HepG2 (cell line): Measurements from ENCODE around the gene KAZN. TPM values are rescaled to one million over a fixed set of nuclear protein-coding genes. Genes with fewer than 3 reads are reported as not detected.

ENCODE experiments used
- ATAC-seq: fragments of 200-7000 bp; cut with Tn5 transposase; 3 replicates; pipeline ENCODE4 v1.9.1; 2020; ENCODE audit warnings: mild to moderate bottlenecking, moderate library complexity
- BruUV-seq: library from RNA; stranded (reverse); fragments of 400-500 nt; replicated peaks from 2 replicates; lab custom pipeline; 2021; lab: Mats Ljungman, UMichigan
- CTCF ChIA-PET: fragments of 300-600 bp; formaldehyde crosslinking; extraction: SDS; loops from one replicate; lab custom pipeline; 2021; ENCODE audit warnings: low total read pairs, inconsistent platforms, low intra/inter-chr PET ratio; lab: Yijun Ruan, JAX
- POLR2A ChIA-PET: fragments of 350-600 bp; sonication (Branson Sonifier 250); formaldehyde crosslinking; loops from one replicate; lab custom pipeline; 2020; ENCODE audit warnings: antibody characterized with exemption, inconsistent platforms; lab: Yijun Ruan, JAX
- DNase-seq: peaks from one replicate; pipeline ENCODE4 v3.0.0-alpha.2; 2015; ENCODE audit warnings: low spot score
- FAIRE-seq: peaks from 3 replicates; lab custom pipeline; 2011; peaks lifted over from hg19 to GRCh38; lab: Jason Lieb, UNC
- H2AFZ ChIP-seq: one replicate; pipeline ENCODE4 v1.6.1; 2011; ENCODE audit warnings: low read length, inconsistent platforms
- H3K27ac ChIP-seq: fragments of 300-600 bp; 3 replicates; pipeline ENCODE4 v1.8.0; 2011; ENCODE audit warnings: mixed run types, mild to moderate bottlenecking, mixed read lengths, low read length, inconsistent platforms; ENCODE audit not compliant: insufficient read depth; ENCODE audit errors: extremely low read length
- H3K27me3 ChIP-seq, 2 experiments: fragments of 200-600 bp in 1 of 2; 2 replicates in 1 of 2; 3 replicates in 1 of 2; pipeline versions ENCODE4 v1.6.0 to v1.8.0; 2011; ENCODE audit warnings: low read length in 2 of 2, mild to moderate bottlenecking in 2 of 2, moderate library complexity in 2 of 2, inconsistent platforms in 1 of 2; ENCODE audit not compliant: insufficient read depth in 2 of 2, control insufficient read depth in 1 of 2
- H3K36me3 ChIP-seq, 2 experiments: fragments of 200-600 bp in 1 of 2; replicated peaks in 1 of 2; 2 replicates in 1 of 2; 3 replicates in 1 of 2; pipeline versions ENCODE4 v1.5.1 to v1.8.0; 2011; ENCODE audit warnings: low read length in 2 of 2, inconsistent platforms in 1 of 2; ENCODE audit not compliant: insufficient read depth in 2 of 2, control insufficient read depth in 1 of 2
- H3K4me1 ChIP-seq: 2 replicates; pipeline ENCODE4 v1.5.1; 2012; ENCODE audit warnings: low read length, inconsistent platforms; ENCODE audit not compliant: insufficient read depth
- H3K4me2 ChIP-seq: 2 replicates; pipeline ENCODE4 v1.6.0; 2011; ENCODE audit warnings: low read depth, low read length, inconsistent platforms
- H3K4me3 ChIP-seq, 3 experiments: fragments of 200-600 bp in 1 of 3; sonication (generic), shearing (Covaris generic) in 1 of 3; replicated peaks in 1 of 3; 2 replicates each; pipeline ENCODE4 v1.5.1; 2011 to 2016; ENCODE audit warnings: low read length in 3 of 3, inconsistent platforms in 2 of 3, low read depth in 2 of 3, mild to moderate bottlenecking in 2 of 3, control low read depth in 1 of 3, mixed read lengths in 1 of 3; ENCODE audit not compliant: insufficient read depth in 1 of 3
- H3K79me2 ChIP-seq: one replicate; pipeline ENCODE4 v1.6.1; 2011; ENCODE audit warnings: low read length, inconsistent platforms; ENCODE audit not compliant: insufficient read depth
- H3K9ac ChIP-seq: 2 replicates; pipeline ENCODE4 v1.6.0; 2011; ENCODE audit warnings: mild to moderate bottlenecking, low read depth, low read length, inconsistent platforms; ENCODE audit not compliant: insufficient read depth
- H3K9me3 ChIP-seq: 2 replicates; pipeline ENCODE4 v1.5.1; 2012; ENCODE audit warnings: mild to moderate bottlenecking, low read length
- H4K20me1 ChIP-seq: 2 replicates; pipeline ENCODE4 v1.6.0; 2011; ENCODE audit warnings: inconsistent platforms, mild to moderate bottlenecking, low read length, moderate library complexity; ENCODE audit not compliant: insufficient read depth
- KLF15 ChIP-seq: sonication (generic); formaldehyde crosslinking; IDR thresholded peaks from 2 replicates; pipeline ENCODE4 v1.8.1; 2023; ENCODE audit warnings: borderline replicate concordance, mild to moderate bottlenecking, inconsistent platforms, missing genetic modification reagents, mixed read lengths
- PHF5A ChIP-seq: IDR thresholded peaks from one replicate; pipeline ENCODE4 v1.6.1; 2018; ENCODE audit warnings: low read depth, missing genetic modification reagents; ENCODE audit not compliant: unreplicated experiment
- SAP130 ChIP-seq: IDR thresholded peaks from 2 replicates; pipeline ENCODE4 v1.6.1; 2016; ENCODE audit warnings: low read depth
- ZNF468 ChIP-seq: sonication (generic); formaldehyde crosslinking; IDR thresholded peaks from 2 replicates; pipeline ENCODE4 v1.8.0; 2022; ENCODE audit warnings: mild to moderate bottlenecking, moderate library complexity, missing genetic modification reagents
- ZNF556 ChIP-seq: sonication (generic); formaldehyde crosslinking; IDR thresholded peaks from 2 replicates; pipeline ENCODE4 v1.4.0; 2020; ENCODE audit warnings: mild to moderate bottlenecking, missing genetic modification reagents, borderline replicate concordance
- ZNF747 ChIP-seq: sonication (generic); formaldehyde crosslinking; IDR thresholded peaks from 2 replicates; pipeline ENCODE4 v1.8.1; 2023; ENCODE audit warnings: missing genetic modification reagents, mild to moderate bottlenecking, borderline replicate concordance
- ZSCAN9 ChIP-seq: IDR thresholded peaks from 2 replicates; pipeline ENCODE4 v1.6.1; 2016; ENCODE audit warnings: borderline replicate concordance
- WGBS: methylation state at CpG from one replicate; pipeline ENCODE4 v1.1.6; 2017; ENCODE audit warnings: low lambda C conversion rate; 5-methylcytosine and 5-hydroxymethylcytosine counted together
- in situ Hi-C: cut with HindIII; loops from 2 replicates; pipeline ENCODE4 v1.10.0; 2017; ENCODE audit warnings: low pct_unique_long_range_greater_than_20kb; ENCODE audit not compliant: extremely low pct_ligation_motif_present
- intact Hi-C: fragments of 100-400 bp; cut with micrococcal nuclease; formaldehyde crosslinking; loops from one replicate; pipeline ENCODE4 v1.10.0; 2022; ENCODE audit not compliant: unreplicated experiment
- polyA plus RNA-seq, 8 experiments: library from polyadenylated mRNA; depleted of rRNA in 3 of 8; stranded (reverse) in 7 of 8; unstranded in 1 of 8; fragments of >200 nt; fragmentation: Illumina TruSeq in 4 of 8; extraction: Trizol in 4 of 8; gene quantifications; 2 replicates each; pipeline versions ENCODE4 v1.2.1 to v1.2.3, GENCODE V29; 2011 to 2016; ENCODE audit warnings: low read depth in 4 of 8, missing spikeins in 1 of 8, mixed read lengths in 1 of 8; ENCODE audit not compliant: insufficient read depth in 1 of 8
- total RNA-seq, 5 experiments: library from RNA; depleted of rRNA; stranded (reverse); fragments of >200 nt; fragmentation: Illumina TruSeq; extraction: Trizol; gene quantifications; 2 replicates each; pipeline ENCODE4 v1.2.3, GENCODE V29; 2016; ENCODE audit warnings: low read depth in 1 of 5
- TF ChIP-seq, protein P1 (sequence below): IDR thresholded peaks from 2 replicates; pipeline ENCODE4 v1.4.0; 2020; ENCODE audit warnings: mild to moderate bottlenecking, missing genetic modification reagents

KAZN gene
- total and polyA plus RNA-seq, 2 of the 13 experiments (the other 11 are each of a cell fraction or from before 2014, with no cell fraction given) = 10.4 to 13.5 TPM

DNA sequence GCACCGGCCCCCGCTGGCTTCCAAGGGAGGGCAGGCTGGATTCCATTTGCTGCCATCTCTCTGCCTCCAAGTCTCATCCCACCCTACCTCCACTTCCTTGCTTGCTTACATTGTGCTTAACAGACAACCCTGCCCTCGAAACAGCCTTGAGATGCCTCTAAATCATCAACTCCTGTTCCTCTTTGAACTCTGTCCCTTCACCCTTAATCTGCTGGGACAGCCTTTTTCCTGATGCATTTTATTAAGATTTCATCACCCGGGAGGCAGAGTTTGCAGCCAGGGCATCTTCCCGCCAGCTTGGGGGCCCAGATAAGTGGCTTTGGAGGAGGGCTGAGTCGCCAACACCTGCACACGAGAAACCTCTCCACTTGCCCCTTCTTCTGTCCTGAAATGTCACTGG lies 192.5 kb downstream of the KAZN start:
- no peaks in the 10 kb centered on the region for H3K9me3 ChIP-seq
- no peaks in the 10 kb centered on the region for H3K4me1 ChIP-seq
- CTCF ChIA-PET = no interaction called here
- intact Hi-C loops (no loop called here), in situ Hi-C loops (no loop called here)
- POLR2A ChIA-PET = no interaction called here
- peaks cover 5 to 56% of the 10 kb centered on the region in 2 experiments for H3K27me3 ChIP-seq
- WGBS = 11% methylated on average over 7 of the region's 7 CpGs
- no peaks in the 10 kb centered on the region for H3K36me3 ChIP-seq
- no peaks in the 10 kb centered on the region for H4K20me1 ChIP-seq
- H3K4me3 ChIP-seq = no peak overlapping the region
- H3K4me2 ChIP-seq = no peak overlapping the region
- FAIRE-seq = no peak
- H2AFZ ChIP-seq = no peak overlapping the region
- no peak overlapping the region for H3K27ac ChIP-seq
- H3K9ac ChIP-seq = no peak overlapping the region
- no peak for DNase-seq
- no peaks in the 10 kb centered on the region for H3K79me2 ChIP-seq
- TF ChIP-seq ZSCAN9 (CRISPR knock-in tag) (no peak), ZNF468 (CRISPR knock-in tag) (no peak), KLF15 (CRISPR knock-in tag) (no peak), PHF5A (CRISPR knock-in tag) (no peak), ZNF747 (CRISPR knock-in tag) (no peak), ZNF556 (CRISPR knock-in tag) (no peak), SAP130 (no peak)
- TF ChIP-seq, protein P1, sequence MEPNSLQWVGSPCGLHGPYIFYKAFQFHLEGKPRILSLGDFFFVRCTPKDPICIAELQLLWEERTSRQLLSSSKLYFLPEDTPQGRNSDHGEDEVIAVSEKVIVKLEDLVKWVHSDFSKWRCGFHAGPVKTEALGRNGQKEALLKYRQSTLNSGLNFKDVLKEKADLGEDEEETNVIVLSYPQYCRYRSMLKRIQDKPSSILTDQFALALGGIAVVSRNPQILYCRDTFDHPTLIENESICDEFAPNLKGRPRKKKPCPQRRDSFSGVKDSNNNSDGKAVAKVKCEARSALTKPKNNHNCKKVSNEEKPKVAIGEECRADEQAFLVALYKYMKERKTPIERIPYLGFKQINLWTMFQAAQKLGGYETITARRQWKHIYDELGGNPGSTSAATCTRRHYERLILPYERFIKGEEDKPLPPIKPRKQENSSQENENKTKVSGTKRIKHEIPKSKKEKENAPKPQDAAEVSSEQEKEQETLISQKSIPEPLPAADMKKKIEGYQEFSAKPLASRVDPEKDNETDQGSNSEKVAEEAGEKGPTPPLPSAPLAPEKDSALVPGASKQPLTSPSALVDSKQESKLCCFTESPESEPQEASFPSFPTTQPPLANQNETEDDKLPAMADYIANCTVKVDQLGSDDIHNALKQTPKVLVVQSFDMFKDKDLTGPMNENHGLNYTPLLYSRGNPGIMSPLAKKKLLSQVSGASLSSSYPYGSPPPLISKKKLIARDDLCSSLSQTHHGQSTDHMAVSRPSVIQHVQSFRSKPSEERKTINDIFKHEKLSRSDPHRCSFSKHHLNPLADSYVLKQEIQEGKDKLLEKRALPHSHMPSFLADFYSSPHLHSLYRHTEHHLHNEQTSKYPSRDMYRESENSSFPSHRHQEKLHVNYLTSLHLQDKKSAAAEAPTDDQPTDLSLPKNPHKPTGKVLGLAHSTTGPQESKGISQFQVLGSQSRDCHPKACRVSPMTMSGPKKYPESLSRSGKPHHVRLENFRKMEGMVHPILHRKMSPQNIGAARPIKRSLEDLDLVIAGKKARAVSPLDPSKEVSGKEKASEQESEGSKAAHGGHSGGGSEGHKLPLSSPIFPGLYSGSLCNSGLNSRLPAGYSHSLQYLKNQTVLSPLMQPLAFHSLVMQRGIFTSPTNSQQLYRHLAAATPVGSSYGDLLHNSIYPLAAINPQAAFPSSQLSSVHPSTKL (CRISPR knock-in tag) = no peak
- BruUV-seq = no TSS peak
- no peak for ATAC-seq
